ENCODE measurements around the gene IL23R. TPM values are rescaled to one million over a fixed set of nuclear protein-coding genes. Genes with fewer than 3 reads are reported as not detected.

IL23R gene
- total RNA-seq, 3 donors from 2014 or later (not counting 1 experiment from before 2014, with no cell fraction given), result 0.31 to 0.55 (median 0.34) TPM

- DNase-seq (peak in 1 of 2 donors; percentile 74), ATAC-seq (peak; percentile 51 to 63 (median 62))
- H3K36me3 ChIP-seq (ENCODE audit: control insufficient read depth, insufficient read depth, low read length), result no peaks in the 10 kb centered on the region
- WGBS (ENCODE audit: insufficient coverage), result 5% methylated on average over 2 of the region's 2 CpGs
- H3K4me3 Mint-ChIP-seq, result peak overlapping the region; percentile 84
- no peaks in the 10 kb centered on the region for H3K36me3 Mint-ChIP-seq
- H3K4me1 ChIP-seq (ENCODE audit: control insufficient read depth, insufficient read depth, low read length), result peaks cover 11% of the 10 kb centered on the region
- no peaks in the 10 kb centered on the region for H3K27me3 ChIP-seq (ENCODE audit: control insufficient read depth, insufficient read depth, low read length)
- peaks cover 25 to 27% of the 10 kb centered on the region in 2 donors for H3K4me1 Mint-ChIP-seq
- H3K4me3 ChIP-seq (ENCODE audit: low read length), result no peak overlapping the region
- H3K27ac ChIP-seq (ENCODE audit: low read length), result peak overlapping the region; percentile 63
- H3K9me3 ChIP-seq (ENCODE audit: control insufficient read depth, insufficient read depth, low read length), result no peaks in the 10 kb centered on the region
- intact Hi-C loops (cut with micrococcal nuclease), result loop anchor here (5.0 kb wide), 1 partner anchor 166 kb away; no protein-coding TSS in a partner anchor
- peaks cover 0 to 2% of the 10 kb centered on the region in 2 donors for H3K27me3 Mint-ChIP-seq (ENCODE audit: low read depth in 2 of 2)
- H3K27ac Mint-ChIP-seq, result peak overlapping the region; percentile 86 to 89
- H3K9me3 Mint-ChIP-seq, result no peaks in the 10 kb centered on the region
- no peak for TF ChIP-seq CTCF (IDR thresholded peaks at IDR 0.05)
These were observed 4.7 kb downstream of the IL23R start for GRCh38 chr1:67170751-67171573.

GRCh38 chr1:67171574-67171955, 5.3 kb downstream of the IL23R start:
- Mint-ChIP-seq H3K27me3 (ENCODE audit: low read depth in 2 of 2) (peaks cover 0 to 2% of the 10 kb centered on the region in 2 donors), H3K4me3 (peak overlapping the region; percentile 84), H3K4me1 (peaks cover 25 to 27% of the 10 kb centered on the region in 2 donors), H3K9me3 (no peaks in the 10 kb centered on the region), H3K36me3 (no peaks in the 10 kb centered on the region), H3K27ac (peak overlapping the region; percentile 86 to 89)
- DNase-seq (peak in 1 of 2 donors; percentile 30), ATAC-seq (peak in 2 of 3 donors; percentile 2 to 19)
- Histone ChIP-seq H3K27me3 (ENCODE audit: control insufficient read depth, insufficient read depth, low read length) (no peaks in the 10 kb centered on the region), H3K4me1 (ENCODE audit: control insufficient read depth, insufficient read depth, low read length) (peaks cover 11% of the 10 kb centered on the region), H3K9me3 (ENCODE audit: control insufficient read depth, insufficient read depth, low read length) (no peaks in the 10 kb centered on the region), H3K4me3 (ENCODE audit: low read length) (no peak overlapping the region), H3K36me3 (ENCODE audit: control insufficient read depth, insufficient read depth, low read length) (no peaks in the 10 kb centered on the region), H3K27ac (ENCODE audit: low read length) (peak overlapping the region; percentile 63)
- WGBS (ENCODE audit: insufficient coverage), result 50% methylated on average over 1 of the region's 2 CpGs
- intact Hi-C loops (cut with micrococcal nuclease), result loop anchor here (5.0 kb wide), 1 partner anchor 166 kb away; no protein-coding TSS in a partner anchor
- no peak for TF ChIP-seq CTCF (IDR thresholded peaks at IDR 0.05)

- no peak overlapping the region for H3K4me3 ChIP-seq (ENCODE audit: low read length)
- intact Hi-C loops (cut with micrococcal nuclease), result loop anchor here (1.0 to 5.0 kb wide), 2 partner anchors 22 to 165 kb away; no protein-coding TSS in a partner anchor
These were observed 5.7 kb downstream of the IL23R start for GRCh38 chr1:67171978-67172377.

More at GRCh38 chr1:67171978-67172377, 5.7 kb downstream of the IL23R start:
- no peaks in the 10 kb centered on the region for H3K9me3 Mint-ChIP-seq
- DNase-seq, result peak in 1 of 2 donors; percentile 74
- Histone ChIP-seq H3K36me3 (ENCODE audit: control insufficient read depth, insufficient read depth, low read length) (no peaks in the 10 kb centered on the region), H3K4me1 (ENCODE audit: control insufficient read depth, insufficient read depth, low read length) (peaks cover 11% of the 10 kb centered on the region), H3K9me3 (ENCODE audit: control insufficient read depth, insufficient read depth, low read length) (no peaks in the 10 kb centered on the region), H3K27me3 (ENCODE audit: control insufficient read depth, insufficient read depth, low read length) (no peaks in the 10 kb centered on the region), H3K27ac (ENCODE audit: low read length) (peak overlapping the region; percentile 63)
- no peaks in the 10 kb centered on the region for H3K36me3 Mint-ChIP-seq
- H3K27ac Mint-ChIP-seq, result peak overlapping the region; percentile 86 to 89
- no CpG with 5 or more reads among the region's 1 CpG for WGBS (ENCODE audit: insufficient coverage)
- H3K4me3 Mint-ChIP-seq, result peak overlapping the region; percentile 84
- peaks cover 25 to 27% of the 10 kb centered on the region in 2 donors for H3K4me1 Mint-ChIP-seq
- peaks cover 0 to 2% of the 10 kb centered on the region in 2 donors for H3K27me3 Mint-ChIP-seq (ENCODE audit: low read depth in 2 of 2)
- ATAC-seq, result peak; percentile 33 to 56 (median 37)
- no peak for TF ChIP-seq CTCF (IDR thresholded peaks at IDR 0.05)

Measured in natural killer cell (primary cell).